ENCODE results near the gene ATOSB.

DNA sequence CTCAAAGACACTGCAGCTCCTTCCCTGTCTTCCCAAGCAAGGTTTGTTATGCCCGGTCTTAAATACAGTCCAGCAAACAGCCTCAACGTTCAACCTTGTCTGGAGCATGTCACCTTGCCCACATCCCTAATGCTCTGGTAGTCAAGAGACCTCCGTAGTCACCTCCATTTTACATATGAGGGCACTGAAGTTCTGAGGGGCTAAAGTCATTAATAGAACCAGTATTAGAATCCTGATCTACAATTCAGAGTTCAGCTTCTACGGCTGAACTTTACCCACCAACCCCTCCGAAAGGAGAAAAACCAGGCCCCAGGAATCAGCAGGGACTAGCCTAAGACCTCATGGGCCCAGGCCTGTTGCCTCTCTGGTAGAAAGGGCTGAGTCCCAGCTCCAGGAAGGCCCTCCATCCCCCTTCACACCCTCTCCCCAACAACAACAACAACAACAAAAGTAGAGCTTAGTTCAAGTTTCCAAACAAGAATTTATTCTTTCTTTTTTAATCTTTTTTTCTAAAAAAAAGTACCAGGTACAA lies 11.9 kb downstream of the ATOSB start:
- TF ChIP-seq, protein P1, sequence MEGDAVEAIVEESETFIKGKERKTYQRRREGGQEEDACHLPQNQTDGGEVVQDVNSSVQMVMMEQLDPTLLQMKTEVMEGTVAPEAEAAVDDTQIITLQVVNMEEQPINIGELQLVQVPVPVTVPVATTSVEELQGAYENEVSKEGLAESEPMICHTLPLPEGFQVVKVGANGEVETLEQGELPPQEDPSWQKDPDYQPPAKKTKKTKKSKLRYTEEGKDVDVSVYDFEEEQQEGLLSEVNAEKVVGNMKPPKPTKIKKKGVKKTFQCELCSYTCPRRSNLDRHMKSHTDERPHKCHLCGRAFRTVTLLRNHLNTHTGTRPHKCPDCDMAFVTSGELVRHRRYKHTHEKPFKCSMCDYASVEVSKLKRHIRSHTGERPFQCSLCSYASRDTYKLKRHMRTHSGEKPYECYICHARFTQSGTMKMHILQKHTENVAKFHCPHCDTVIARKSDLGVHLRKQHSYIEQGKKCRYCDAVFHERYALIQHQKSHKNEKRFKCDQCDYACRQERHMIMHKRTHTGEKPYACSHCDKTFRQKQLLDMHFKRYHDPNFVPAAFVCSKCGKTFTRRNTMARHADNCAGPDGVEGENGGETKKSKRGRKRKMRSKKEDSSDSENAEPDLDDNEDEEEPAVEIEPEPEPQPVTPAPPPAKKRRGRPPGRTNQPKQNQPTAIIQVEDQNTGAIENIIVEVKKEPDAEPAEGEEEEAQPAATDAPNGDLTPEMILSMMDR (conservative IDR thresholded peaks at IDR 0.05; ENCODE audit: low read depth, low read length): no peak
- no peak for TF ChIP-seq EZH2phosphoT487 (IDR thresholded peaks at IDR 0.05; ENCODE audit: borderline replicate concordance, low read length)
- TF ChIP-seq EZH2 (IDR thresholded peaks at IDR 0.05; ENCODE audit: low read length, unreplicated experiment): no peak
